D341Med (cell line): ENCODE data around the gene TNXB.
"Not testable (repeated sequence)": the region's sequence is repeated elsewhere in the genome, so short reads cannot be mapped to it uniquely, and the experiment has no call there.

Source experiments
- DNase-seq: peaks from one replicate; pipeline ENCODE4 v3.0.0; 2012; ENCODE audit warnings: low spot score

The TNXB gene

DNA sequence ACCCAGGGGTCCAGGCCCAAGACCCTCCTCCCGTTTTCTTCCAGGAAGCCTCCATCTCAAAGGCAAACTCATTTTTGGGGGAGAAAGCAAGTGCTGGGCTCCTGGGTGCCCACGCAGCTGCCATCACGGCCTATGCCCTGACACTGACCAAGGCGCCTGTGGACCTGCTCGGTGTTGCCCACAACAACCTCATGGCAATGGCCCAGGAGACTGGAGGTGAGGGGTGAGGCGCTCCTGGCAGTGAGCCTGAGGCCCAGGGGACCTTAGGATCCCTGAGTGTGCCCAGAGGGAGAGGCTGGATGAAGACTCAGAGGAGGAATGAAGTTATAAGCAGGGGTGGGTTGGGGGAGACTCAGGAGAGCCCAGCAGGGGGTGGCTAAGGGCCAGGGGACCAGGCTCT lies 112.8 kb downstream of the TNXB start:
- not testable (repeated sequence) for DNase-seq

DNA sequence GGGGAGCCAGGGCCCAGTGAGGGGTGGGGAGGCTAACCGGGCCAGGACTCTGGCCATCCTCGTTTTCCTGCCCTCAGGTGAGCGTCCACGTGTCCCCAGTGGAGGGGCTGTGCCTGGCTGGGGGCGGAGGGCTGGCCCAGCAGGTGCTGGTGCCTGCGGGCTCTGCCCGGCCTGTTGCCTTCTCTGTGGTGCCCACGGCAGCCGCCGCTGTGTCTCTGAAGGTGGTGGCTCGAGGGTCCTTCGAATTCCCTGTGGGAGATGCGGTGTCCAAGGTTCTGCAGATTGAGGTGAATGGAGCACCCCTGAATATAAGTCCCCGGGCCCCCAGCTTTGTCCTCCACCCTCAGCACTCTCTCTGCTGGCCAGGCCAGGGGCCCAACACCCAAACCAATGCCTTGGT lies 114.7 kb downstream of the TNXB start:
- not testable (repeated sequence) for DNase-seq
